BLaER1 (cell line): ENCODE data around the gene WDR83.

Experiments
- H3K27ac ChIP-seq: shearing (Covaris generic); formaldehyde crosslinking; 2 replicates; pipeline ENCODE4 v1.8.1; 2022
- H3K27me3 ChIP-seq: shearing (Covaris generic); formaldehyde crosslinking; 2 replicates; pipeline ENCODE4 v1.8.1; 2022
- H3K36me3 ChIP-seq: shearing (Covaris generic); formaldehyde crosslinking; 2 replicates; pipeline ENCODE4 v1.8.1; 2022
- H3K4me1 ChIP-seq: shearing (Covaris generic); formaldehyde crosslinking; 2 replicates; pipeline ENCODE4 v1.8.1; 2022
- H3K4me2 ChIP-seq: shearing (Covaris generic); formaldehyde crosslinking; 2 replicates; pipeline ENCODE4 v1.8.1; 2022
- H3K4me3 ChIP-seq: shearing (Covaris generic); formaldehyde crosslinking; 2 replicates; pipeline ENCODE4 v1.8.1; 2022
- H3K9ac ChIP-seq: shearing (Covaris generic); formaldehyde crosslinking; 2 replicates; pipeline ENCODE4 v1.8.1; 2022
- H3K9me3 ChIP-seq: shearing (Covaris generic); formaldehyde crosslinking; 2 replicates; pipeline ENCODE4 v1.8.1; 2022
- H4K20me1 ChIP-seq: shearing (Covaris generic); formaldehyde crosslinking; 2 replicates; pipeline ENCODE4 v1.8.1; 2022
- Cebpa-rat ChIP-seq: shearing (Covaris generic); IDR thresholded peaks from 2 replicates; pipeline ENCODE4 v1.8.1; 2022

Gene WDR83

DNA sequence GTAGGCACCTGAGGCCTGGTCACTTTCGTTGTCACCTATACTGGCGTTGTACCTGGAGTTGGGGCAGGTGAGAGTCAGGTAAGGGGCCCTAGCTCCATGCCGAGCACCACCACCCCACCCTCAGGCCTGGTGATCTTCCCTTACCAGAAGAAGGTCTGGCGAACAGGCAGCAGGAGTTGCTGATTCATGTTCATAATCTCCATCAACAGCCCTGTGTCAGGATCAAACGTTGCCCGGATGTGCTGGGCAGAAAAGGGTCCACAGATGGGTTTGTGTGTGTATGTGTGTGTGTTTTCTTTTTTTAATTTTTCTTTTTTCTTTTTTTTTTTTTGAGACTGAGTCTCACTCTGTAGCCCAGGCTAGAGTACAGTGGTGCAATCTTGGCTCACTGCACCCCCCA lies 14.4 kb upstream of the WDR83 start:
- Histone ChIP-seq H3K9ac (no peak overlapping the region), H3K4me3 (no peak overlapping the region), H3K4me2 (no peak overlapping the region), H3K4me1 (peaks cover 3% of the 10 kb centered on the region), H3K9me3 (no peaks in the 10 kb centered on the region), H3K27me3 (no peaks in the 10 kb centered on the region), H3K36me3 (peaks cover 84% of the 10 kb centered on the region), H4K20me1 (no peaks in the 10 kb centered on the region), H3K27ac (no peak overlapping the region)
- TF ChIP-seq Cebpa-rat, result no peak

DNA sequence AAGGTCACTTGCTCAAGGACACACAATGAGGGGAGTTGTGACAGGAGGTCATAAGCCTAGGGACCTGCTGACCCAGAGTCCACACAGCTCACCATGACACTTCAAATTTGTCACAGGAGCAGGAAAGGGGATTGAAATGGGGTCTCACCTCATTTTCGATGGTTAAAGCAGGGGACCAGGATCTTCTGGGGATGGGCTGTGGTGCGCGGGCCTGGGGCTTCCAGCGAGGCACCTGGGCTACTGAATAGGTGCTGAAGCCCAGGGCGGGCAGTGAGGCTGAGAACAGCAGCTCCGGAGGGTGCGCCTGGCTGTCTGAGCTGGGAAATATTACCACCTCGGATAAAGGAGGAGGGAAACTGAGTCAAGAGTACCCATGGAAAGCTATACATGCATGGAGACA lies 11.1 kb upstream of the WDR83 start:
- no peak overlapping the region for H3K4me3 ChIP-seq
- H4K20me1 ChIP-seq, result no peaks in the 10 kb centered on the region
- no peak overlapping the region for H3K27ac ChIP-seq
- H3K4me2 ChIP-seq, result no peak overlapping the region
- H3K4me1 ChIP-seq, result no peaks in the 10 kb centered on the region
- no peaks in the 10 kb centered on the region for H3K9me3 ChIP-seq
- no peak for TF ChIP-seq Cebpa-rat
- H3K36me3 ChIP-seq, result peaks cover 98% of the 10 kb centered on the region
- no peak overlapping the region for H3K9ac ChIP-seq
- H3K27me3 ChIP-seq, result no peaks in the 10 kb centered on the region

DNA sequence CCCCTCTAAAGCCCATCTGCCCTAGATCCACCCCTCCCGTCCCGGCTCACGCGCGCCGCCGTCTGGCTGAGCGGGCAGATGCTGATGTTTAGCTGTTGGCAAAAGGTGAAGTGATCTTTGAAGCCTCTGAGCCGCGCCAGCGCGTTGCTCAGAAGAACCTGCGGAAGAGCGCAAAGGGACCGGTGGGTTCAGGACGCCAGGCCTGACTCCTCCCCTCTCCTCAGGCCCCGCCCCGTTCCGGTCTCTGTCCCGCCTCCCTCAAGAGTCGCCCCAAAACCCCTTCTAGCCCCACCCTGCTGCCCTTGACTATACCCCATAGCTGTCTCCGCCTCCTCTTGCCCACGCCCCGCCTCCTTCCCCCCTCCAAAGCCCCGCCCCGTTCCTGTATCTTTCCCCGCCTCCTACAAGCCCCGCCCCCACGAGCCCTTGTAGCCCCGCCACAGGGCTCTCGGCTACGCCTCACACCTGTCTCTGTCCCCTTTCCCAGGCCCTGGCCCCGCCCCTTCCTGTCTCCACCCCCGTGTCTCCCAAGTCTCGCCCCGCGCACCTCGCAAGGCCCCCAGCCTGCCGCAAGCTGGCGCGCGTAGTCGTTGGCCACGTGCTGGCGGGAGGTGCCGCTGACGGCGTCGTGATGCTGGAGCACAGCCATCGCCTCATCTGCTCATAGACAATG lies 9.6 kb upstream of the WDR83 start:
- Histone ChIP-seq H3K27ac (no peak overlapping the region), H3K9ac (no peak overlapping the region), H3K36me3 (peaks cover 99% of the 10 kb centered on the region)

DNA sequence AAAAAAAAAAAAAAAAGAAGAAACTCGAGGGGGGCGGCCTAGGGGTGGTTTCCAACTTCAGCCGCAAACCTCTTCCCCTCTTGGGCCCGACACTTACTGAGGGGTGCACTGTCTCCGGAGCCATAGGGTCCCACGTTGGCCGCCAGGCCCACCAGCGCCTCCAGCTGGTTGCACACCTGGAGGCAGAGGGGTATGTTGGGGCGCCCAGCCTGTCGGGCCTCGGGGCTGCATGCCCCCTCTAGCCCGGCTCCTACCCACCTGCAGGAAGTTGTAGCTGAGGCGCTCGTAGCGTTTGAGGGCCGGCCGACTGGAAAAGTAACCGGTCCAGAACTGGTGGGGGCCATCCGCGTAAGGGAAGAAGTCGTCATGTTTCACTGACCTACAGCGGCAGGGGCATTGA lies 8.6 kb upstream of the WDR83 start:
- no peaks in the 10 kb centered on the region for H3K9me3 ChIP-seq

More for the DNA sequence above, 9.6 kb upstream of the WDR83 start:
- H4K20me1 ChIP-seq, result no peaks in the 10 kb centered on the region
- H3K27me3 ChIP-seq, result no peaks in the 10 kb centered on the region
- H3K4me3 ChIP-seq, result no peak overlapping the region
- no peak overlapping the region for H3K4me2 ChIP-seq
- TF ChIP-seq Cebpa-rat, result no peak
- no peaks in the 10 kb centered on the region for H3K9me3 ChIP-seq
- no peaks in the 10 kb centered on the region for H3K4me1 ChIP-seq

DNA sequence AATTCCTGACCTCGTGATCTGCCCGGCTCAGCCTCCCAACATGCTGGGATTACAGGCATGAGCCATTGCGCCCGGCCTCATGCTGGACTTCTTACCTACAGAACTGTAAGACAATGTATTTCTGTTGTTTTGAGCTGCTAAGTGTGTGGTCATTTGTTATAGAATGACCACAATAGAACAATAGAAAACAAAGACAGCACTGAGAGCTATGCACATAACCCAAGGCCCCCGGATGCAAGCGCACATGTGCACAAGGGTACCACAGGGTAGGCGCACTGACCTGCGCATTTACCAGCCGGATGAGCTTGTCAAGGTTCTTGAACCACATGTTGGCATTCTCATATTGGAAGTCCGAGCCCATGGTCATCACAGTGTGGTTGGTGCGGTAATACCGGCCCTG lies 5.6 kb upstream of the WDR83 start:
- H3K4me2 ChIP-seq, result no peak overlapping the region
- H3K27me3 ChIP-seq, result no peaks in the 10 kb centered on the region
- peaks cover 90% of the 10 kb centered on the region for H3K36me3 ChIP-seq
- H3K9ac ChIP-seq, result no peak overlapping the region
- H3K9me3 ChIP-seq, result no peaks in the 10 kb centered on the region
- H4K20me1 ChIP-seq, result no peaks in the 10 kb centered on the region
- no peak for TF ChIP-seq Cebpa-rat
- H3K4me1 ChIP-seq, result peaks cover 20% of the 10 kb centered on the region
- no peak overlapping the region for H3K27ac ChIP-seq
- H3K4me3 ChIP-seq, result no peak overlapping the region

More for the DNA sequence above, 8.6 kb upstream of the WDR83 start:
- Histone ChIP-seq H3K27ac (no peak overlapping the region), H4K20me1 (no peaks in the 10 kb centered on the region), H3K4me3 (no peak overlapping the region), H3K36me3 (peaks cover 99% of the 10 kb centered on the region), H3K4me2 (no peak overlapping the region), H3K4me1 (no peaks in the 10 kb centered on the region), H3K27me3 (no peaks in the 10 kb centered on the region), H3K9ac (no peak overlapping the region)
- no peak for TF ChIP-seq Cebpa-rat

DNA sequence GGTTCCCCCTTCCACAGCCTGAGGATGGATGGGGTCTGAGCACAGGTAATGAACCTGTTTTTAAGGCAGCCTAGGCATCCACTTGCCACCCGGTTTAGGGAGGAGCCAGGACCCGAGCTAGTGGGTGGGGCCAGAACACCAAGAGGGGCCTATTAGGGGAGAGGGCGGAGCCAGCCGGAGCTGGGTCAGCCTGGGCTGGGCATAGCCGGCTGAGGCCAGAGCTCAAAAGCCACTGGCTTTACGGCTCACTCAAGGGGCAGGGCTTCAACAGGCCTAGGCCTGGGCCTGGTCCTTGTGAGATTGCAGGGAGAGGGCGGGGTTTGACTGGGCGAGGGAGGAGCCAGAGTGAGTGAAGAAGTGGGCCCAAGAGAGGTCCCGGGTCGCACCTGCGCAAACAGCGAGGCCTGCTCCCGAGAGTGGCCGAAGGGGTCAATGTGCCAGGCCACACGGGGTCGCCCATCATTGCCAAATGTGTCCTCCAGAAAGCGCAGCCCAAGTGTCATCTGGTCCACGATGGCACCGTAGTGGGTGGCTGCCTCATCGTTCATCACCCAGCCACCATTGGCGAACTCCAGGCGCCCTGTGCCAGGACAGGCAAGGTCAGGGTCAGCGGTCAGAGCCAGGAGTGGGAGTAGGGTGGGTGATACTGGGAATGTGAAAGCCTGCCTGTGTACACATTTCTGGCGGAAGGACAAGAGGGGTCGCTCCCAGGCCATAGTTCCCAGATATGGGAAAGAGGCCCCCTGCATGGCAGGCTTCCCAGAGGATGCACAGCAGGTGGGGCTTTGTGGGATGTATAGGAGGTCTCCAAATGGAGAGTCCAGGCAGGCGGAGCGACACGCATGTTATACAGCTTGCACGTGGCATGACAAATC lies 2.0 kb upstream of the WDR83 start:
- H3K36me3 ChIP-seq, result peaks cover 54% of the 10 kb centered on the region
- H3K4me2 ChIP-seq, result peak overlapping the region; percentile 88

DNA sequence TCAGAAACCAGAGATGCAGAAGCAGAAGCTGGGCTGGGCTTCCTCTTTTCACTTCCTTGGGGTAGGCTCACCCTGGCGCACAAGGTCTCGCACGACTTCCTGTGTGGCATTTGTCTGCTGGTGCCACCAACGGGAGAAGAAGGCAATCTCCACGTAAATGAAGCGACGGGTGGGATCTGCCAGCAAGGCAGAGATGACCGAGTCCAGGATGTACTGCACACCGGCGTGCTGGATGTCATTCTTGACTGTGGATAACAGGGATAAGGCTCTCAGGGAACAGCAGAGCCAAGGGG lies 1.4 kb upstream of the WDR83 start:
- peaks cover 49% of the 10 kb centered on the region for H3K36me3 ChIP-seq
- TF ChIP-seq Cebpa-rat, result no peak
- no peaks in the 10 kb centered on the region for H3K9me3 ChIP-seq
- no peaks in the 10 kb centered on the region for H3K27me3 ChIP-seq
- peaks cover 45% of the 10 kb centered on the region for H3K4me1 ChIP-seq
- H4K20me1 ChIP-seq, result peaks cover 6% of the 10 kb centered on the region; the same call in 1 of the 2 replicates
- peak overlapping the region; percentile 90 for H3K4me3 ChIP-seq
- H3K9ac ChIP-seq, result peak overlapping the region; percentile 87
- peak overlapping the region; percentile 88 for H3K4me2 ChIP-seq
- H3K27ac ChIP-seq, result peak overlapping the region; percentile 76

More for the DNA sequence above, 2.0 kb upstream of the WDR83 start:
- Histone ChIP-seq H3K4me3 (peak overlapping the region; percentile 90), H3K27me3 (no peaks in the 10 kb centered on the region), H3K9ac (peak overlapping the region; percentile 87), H4K20me1 (peaks cover 6% of the 10 kb centered on the region; the same call in 1 of the 2 replicates), H3K4me1 (peaks cover 42% of the 10 kb centered on the region), H3K27ac (peak overlapping the region; percentile 76), H3K9me3 (no peaks in the 10 kb centered on the region)
- no peak for TF ChIP-seq Cebpa-rat

DNA sequence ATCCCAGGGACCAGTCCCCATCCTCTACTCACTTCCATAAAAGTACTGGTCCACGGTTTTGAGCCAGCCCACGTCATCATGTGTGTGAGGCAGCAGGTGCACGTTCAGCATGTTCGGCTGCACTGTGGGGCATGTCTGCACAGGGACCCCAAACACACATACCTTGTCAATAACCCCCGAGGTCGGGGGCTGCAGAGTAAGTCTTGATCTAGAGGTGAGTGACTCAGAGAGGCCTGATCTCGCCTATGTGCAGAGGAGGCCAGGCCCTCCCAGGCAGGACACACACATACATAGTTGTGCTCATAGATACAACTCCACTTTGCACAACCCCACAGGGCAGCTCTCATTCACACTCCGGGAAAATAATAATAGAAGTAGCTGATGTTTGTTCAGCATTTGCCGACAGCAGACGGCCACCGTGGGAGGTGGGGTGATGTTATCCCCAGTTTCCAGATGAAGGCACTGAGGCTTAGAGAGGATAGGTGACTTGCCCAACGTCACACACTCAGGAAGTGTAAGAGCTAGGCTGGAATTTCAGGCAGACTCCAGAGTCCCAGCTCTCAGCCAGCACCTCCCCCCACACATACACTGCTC lies 839 bp upstream of the WDR83 start:
- peak overlapping the region; percentile 88 for H3K4me2 ChIP-seq
- H4K20me1 ChIP-seq, result peaks cover 6% of the 10 kb centered on the region; the same call in 1 of the 2 replicates
- no peaks in the 10 kb centered on the region for H3K9me3 ChIP-seq
- peak overlapping the region; percentile 90 for H3K4me3 ChIP-seq
- peak overlapping the region; percentile 87 for H3K9ac ChIP-seq
- peaks cover 43% of the 10 kb centered on the region for H3K36me3 ChIP-seq
- H3K27ac ChIP-seq, result peak overlapping the region; percentile 76
- H3K4me1 ChIP-seq, result peaks cover 51% of the 10 kb centered on the region
- no peak for TF ChIP-seq Cebpa-rat
- no peaks in the 10 kb centered on the region for H3K27me3 ChIP-seq

DNA sequence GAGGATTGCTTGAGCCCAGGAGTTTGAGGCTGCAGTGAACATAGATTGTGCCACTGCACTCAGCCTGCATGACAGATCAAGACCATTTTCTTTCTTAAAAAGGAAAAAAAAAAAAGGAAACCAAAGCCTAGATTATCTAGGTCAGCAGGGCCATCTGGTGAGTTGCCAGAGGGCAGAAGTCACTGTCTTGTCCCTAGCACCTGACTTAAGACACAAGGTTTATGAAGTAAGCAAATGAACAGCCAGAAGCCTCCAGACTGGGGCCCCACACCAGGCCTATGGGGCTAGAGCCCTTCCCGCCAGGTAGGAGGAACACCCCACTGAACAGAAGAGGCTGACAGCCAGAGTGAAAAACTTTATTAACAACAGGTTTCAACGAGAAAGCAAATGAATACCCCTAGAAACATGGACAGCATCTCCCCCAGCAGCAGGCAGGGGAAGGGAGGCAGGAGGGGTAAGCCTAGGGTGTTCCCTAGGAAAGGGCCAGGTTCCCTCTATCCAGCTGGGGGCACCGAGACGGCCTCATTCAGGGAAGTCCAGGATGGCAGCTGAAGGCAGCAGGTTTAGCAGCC lies 1.2 kb downstream of the WDR83 start:
- peak overlapping the region; percentile 88 for H3K4me2 ChIP-seq
- H3K9ac ChIP-seq, result peak overlapping the region; percentile 94; the same call in 1 of the 2 replicates
- peak overlapping the region; percentile 90 for H3K4me3 ChIP-seq
- peaks cover 34% of the 10 kb centered on the region for H3K36me3 ChIP-seq
- TF ChIP-seq Cebpa-rat, result no peak
- H3K9me3 ChIP-seq, result no peaks in the 10 kb centered on the region
- H3K27ac ChIP-seq, result no peak overlapping the region
- H3K4me1 ChIP-seq, result peaks cover 52% of the 10 kb centered on the region
- peaks cover 14% of the 10 kb centered on the region for H4K20me1 ChIP-seq
- no peaks in the 10 kb centered on the region for H3K27me3 ChIP-seq
